ENCODE data around the gene USP4.
"Not testable (repeated sequence)": the region's sequence is repeated elsewhere in the genome, so short reads cannot be mapped to it uniquely, and the experiment has no call there.

The USP4 gene

DNA sequence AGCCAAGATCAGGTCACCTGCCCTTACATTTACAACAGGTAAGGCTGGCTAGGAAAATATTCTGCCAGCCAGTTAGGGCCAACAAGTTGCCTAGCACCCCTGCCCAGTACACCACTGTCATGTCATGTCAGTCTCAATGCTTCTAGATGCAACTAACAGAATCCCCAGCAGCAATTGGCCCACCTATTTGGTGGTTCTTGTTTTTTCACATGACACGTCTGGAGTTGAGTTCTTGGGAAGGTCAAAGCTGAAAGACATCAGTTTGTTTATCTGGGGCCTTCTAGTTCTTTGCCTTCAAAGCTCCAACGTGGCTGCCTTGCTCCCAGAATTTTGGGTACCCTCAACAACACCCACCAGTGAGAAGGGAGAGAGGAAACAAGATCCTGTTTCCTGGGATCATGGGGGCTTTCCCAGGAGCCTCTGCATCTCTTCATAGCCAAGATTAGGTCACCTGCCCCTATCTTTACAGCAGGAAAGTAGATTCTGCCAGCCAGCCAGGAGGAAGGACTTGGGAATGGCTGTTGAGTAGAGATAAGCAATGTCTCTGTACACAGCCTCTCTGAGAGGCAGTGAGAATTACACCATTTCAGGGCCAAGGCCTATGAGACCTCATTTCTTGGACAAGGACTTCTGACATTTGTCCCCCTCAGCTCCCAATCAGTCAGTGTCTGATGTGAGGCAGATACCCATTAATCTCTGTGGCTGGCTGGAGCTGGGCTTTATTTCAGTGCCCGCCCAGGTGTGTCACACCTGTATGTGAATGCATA, 9.7 kb upstream of the USP4 start:
- DNase-seq (ENCODE audit: low read depth in 2 of 2) = no peak

DNA sequence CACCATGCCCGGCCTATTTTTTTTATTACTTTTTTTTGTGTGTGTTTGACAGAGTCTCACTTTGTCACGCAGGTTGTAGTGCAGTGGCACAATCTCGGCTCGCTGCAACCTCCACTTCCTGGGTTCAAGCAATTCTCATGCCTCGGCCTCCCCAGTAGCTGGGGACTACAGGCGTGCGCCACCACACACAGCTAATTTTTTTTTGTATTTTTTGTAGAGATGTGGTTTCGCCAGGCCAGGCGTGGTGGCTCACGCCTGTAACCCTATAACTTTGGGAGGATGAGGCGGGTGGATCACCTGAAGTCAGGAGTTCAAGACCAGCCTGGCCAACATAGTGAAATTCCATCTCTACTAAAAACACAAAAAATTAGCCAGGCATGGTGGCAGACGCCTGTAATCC, 8.5 kb upstream of the USP4 start:
- DNase-seq (ENCODE audit: low read depth in 2 of 2) = not testable (repeated sequence)

DNA sequence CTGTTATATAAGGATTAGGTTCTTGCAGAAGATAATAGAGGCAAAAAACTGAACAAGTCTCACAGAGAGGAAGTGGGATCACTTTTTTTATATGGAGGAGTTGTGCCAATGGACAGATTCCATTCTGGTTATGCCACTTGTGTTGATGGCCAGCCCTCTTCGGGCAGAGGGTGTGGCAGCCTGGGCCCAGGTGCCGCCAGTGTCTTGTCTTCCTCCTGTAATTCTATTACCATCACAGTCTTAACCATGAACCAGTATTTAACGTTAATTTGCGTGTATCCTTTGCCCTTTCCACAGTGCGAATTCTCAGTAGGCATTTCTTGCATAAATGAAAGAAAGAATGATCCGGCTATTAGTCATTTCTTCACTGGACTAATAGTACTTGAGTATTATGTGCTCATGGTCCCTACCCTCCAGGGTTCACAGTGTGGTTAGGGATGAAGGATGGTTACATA, 7.0 kb upstream of the USP4 start:
- DNase-seq (ENCODE audit: low read depth in 2 of 2) = no peak

DNA sequence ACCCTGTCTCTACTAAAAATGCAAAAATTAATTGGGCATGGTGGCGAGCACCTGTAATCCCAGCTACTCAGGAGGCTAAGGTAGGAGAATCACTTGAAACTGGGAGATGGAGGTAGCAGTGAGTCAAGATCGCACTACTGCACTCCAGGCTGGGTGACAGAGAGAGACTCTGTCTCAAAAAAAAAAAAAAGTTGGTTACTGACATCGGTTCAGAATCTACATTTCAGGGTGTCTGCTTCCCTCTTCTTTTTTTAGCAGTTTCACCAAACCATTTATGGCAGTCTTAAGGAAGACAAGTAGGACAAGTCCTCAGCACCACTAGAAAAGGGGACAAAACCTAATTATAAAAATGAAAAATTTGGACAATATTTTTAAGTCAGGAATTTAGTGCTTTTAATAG, 3.3 kb upstream of the USP4 start:
- no peak for DNase-seq (ENCODE audit: low read depth in 2 of 2)

DNA sequence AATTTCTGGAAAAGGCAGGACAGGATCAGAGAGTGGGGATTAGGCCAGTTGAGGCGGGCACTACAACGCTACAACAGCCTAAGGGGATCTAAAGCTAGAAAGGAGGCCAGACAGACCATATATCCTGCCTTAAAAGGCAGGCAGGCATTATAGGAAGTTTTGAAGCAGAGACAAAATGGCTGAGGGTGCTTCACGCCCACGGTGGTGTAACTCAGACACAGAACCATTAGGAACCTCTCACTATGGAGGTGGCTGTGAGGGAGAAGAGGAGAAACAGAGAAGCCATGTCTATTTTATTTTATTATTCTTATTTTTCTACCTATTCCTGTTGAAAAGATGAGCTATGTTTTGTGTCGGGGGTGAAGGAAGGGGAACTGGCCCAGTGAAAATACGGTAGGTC, 2.1 kb upstream of the USP4 start:
- no peak for DNase-seq (ENCODE audit: low read depth in 2 of 2)

DNA sequence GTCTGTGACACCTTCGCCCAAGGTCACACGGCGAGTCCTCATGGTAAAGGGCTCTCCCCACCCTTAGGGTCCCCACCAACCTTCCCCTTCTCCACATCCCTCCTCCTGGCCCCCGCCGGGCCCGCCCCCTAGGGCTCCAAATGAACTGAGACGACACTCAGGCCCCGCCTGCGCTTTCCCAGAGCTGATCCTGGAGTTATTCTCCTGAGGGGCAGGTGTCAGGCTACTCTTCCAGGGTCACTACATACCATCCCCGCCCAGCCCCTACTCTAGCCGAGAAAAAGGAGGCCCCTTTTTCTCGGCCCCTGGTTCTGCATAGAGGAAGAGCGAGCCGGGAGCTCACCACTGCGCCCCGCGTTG, 292 bp downstream of the USP4 start:
- no peak for DNase-seq (ENCODE audit: low read depth in 2 of 2)

DNA sequence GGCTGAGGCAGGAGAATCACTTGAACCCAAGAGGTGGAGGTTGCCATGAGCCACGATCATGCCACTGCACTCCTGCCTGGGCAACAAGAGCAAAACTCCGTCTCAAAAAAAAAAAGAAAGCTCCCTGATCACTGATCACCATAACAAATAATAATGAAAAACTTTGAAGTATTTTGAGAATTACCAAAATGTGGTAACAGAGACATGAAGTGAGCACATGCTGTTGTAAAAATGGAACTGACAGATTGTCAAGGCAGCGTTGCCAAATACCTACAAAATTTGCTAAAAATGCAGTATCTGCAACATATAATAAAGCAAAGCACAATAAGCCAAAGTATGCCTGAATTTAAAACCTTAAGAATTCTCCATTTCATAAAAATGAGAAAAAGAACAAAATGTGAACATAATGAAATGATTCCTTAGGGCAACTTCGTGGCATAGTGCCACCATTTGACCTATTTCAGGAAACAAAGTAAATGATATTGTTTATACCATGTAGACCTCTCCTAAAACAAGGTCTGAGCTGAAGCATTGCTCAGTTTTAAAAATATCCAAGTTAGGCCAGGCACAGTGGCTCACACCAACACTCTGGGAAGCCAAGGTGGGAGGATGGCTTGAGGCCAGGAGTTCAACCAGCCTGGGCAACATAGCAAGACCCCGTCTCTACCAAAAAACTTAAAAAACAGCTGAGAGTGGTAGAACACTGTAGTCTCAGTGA, 5.8 kb downstream of the USP4 start:
- DNase-seq (ENCODE audit: low read depth in 2 of 2) = no peak

DNA sequence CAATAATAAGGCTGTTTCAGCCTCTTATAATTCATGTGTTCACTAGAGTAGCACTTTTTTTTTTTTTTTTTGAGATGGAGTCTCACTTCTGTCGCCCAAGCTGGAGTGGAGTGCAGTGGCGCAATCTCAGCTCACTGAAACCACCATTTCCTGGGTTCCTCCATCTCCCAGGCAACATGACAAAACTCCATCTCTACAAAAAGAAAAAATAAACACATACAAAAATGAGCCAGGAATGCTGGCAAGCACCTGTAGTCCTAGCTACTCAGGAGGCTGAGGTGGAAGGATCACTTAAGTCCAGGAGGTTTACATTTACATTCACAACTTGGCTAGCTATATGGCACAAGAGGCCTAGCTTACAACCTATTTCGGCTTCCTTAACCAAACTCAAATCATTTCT, 6.8 kb downstream of the USP4 start:
- DNase-seq (ENCODE audit: low read depth in 2 of 2) = no peak

DNA sequence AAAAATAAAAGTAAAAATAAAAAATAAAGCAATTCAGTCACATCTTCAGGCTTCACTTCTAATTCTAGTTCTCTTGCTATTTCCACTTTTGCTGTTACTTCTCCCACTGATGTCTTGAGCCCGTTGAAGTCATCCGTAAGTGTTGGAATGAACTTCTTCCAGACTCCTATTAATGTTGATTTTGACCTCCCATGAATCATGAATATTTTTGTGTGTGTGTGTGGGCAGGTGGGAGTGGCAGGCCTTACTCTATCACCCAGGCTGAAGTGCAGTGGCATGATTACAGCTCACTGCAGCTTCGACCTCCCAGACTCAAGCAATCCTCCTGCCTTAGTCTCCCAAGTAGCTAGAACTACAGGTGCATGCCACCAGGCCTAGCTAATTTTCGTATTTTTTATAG, 10.7 kb downstream of the USP4 start:
- DNase-seq (ENCODE audit: low read depth in 2 of 2) = no peak

DNA sequence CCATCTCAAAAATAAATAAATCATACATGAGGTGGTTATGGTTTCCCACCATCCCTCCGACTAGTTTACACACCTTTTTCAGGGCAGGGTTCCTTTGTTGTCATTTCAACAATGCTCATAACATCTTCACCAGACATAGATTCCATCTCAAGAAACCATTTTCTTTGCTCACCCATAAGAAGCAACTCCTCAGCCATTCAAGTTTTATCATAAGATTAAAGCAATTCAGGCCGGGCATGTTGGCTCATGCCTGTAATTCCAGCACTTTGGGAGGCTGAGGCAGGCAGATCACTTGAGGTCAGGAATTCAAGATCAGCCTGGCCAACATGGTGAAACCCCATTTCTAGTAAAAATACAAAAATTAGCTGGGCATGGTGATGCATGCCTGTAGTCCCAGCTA, 11.5 kb downstream of the USP4 start:
- not testable (repeated sequence) for DNase-seq (ENCODE audit: low read depth in 2 of 2)

DNA sequence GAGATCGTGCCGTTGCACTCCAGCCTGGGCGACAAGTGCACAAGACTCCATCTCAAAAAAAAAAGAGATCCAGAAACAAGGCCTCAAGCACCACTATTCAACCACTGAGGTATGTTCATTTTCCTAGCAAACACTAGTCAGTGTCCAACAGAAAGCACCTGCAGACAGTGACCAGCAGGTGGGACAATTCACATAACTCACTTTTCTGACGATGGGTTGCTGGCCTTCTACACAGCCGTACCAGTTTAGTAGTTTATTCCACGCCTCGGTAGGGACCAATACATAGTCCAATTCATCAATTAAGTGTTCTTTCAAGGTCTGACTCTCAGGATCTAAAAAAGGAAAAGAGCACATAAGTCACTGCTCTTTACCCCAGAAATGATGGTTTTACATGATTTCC, 12.4 kb downstream of the USP4 start:
- DNase-seq (ENCODE audit: low read depth in 2 of 2) = no peak

DNA sequence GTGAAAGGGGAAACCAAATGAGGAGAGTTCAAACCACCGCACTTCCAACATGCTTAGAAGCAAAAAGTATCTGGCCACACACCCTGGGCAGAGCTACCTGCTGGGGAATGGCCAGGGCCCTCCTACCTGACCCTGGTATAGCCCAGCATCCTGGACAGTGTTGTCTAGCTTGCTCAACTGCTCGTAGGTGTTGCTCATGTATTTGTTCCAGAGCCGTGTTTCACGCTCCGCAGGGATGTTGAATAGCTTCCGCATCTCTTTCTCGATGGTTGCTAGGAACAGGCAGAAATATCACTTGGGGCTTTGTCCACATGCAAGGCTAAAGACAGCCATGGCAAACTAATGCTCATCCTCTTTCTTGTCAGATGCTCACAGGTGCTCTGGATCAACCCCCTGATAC, 15.1 kb downstream of the USP4 start:
- DNase-seq (ENCODE audit: low read depth in 2 of 2) = no peak

DNA sequence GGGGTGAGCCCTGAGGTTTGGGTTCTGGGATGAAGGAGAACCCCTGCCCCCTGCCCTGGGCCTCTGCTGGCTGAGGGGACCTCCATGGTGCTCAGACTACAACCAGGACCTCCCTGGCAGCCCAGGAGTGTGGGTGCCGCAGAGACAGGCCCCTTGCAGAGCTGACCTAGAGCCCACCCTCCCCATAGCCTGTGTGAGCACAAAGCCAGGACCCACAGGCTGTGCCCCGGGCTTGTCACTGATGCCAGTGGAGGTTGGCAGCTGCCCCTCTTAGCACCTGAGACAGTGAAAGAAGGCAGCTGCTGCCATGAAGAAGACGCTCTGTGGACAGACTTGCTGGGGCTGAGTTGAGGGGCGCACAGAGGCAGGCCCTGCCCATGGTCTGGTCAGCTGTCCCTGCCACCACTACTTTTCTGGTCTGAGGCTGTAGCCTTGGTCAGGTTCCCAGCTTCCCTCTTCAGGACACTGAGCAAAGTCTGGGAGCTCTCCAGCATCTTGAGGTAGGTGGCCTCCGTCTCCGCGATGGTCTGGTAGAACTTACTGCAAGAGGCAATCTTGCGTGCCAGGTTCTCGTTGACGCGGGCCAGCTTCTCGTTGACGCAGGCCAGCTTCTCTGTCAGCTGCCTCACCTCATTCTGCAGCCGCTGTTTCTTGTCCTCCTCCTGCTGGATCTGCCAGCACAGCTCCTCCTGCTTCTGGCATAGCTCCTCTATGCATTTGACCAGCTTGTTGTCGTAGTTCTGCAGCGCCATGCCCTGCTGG, 23.0 kb downstream of the USP4 start:
- no peak for DNase-seq (ENCODE audit: low read depth in 2 of 2)

DNA sequence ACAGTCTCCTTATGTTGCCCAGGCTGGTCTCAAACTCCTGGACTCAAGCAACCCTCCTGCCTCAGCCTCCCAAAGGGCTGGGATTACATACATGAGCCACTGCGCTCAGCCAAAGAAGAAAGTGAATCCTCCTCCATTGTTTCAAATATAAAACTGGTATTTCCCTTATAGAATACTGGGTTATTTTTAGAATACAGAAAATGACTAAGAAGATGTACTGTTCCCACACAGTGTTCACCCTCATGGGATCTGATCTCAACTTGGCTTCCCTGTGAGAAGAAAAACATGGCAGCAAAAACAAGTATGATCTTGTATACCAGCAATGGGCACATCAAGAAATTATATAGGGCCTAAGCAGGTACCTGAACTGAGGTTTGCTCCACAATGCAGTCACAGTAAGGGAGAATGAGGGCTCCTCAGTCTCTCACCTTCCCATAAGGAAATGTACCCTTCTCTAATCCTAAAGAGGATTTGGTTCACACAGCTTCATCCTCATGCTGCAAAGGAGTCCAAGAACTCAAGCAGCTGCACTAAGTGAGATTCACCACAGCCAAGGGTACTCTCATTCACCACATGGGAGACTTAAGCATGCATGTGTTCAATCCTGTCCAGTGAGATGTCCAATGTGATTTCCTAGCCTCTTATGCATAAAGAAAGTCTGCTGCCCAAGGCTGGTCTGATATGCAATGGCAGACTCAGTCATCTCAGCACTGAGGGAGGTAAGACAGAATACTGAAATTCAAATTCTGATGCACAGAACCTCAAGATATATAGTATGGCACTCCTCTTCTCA, 25.8 kb downstream of the USP4 start:
- DNase-seq (ENCODE audit: low read depth in 2 of 2) = no peak

DNA sequence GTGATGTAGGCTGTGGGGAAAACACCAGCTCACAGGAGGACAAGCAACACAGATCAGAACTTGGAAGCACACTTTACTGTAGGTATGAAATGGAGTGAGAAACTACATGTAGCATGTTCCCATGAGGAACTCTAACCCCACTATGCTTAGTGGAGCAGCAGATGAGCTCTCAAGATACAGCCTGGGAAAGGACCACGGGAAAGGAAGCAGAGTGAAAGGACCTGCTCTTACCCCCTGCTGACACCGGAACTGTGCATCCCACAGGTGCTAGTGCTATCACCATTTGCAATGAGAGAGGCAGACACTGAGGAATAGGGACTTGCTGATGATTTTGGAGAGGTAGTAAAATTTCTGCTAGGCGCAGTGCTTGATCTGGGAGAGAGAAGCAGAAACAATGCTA, 28.6 kb downstream of the USP4 start:
- DNase-seq (ENCODE audit: low read depth in 2 of 2) = no peak

DNA sequence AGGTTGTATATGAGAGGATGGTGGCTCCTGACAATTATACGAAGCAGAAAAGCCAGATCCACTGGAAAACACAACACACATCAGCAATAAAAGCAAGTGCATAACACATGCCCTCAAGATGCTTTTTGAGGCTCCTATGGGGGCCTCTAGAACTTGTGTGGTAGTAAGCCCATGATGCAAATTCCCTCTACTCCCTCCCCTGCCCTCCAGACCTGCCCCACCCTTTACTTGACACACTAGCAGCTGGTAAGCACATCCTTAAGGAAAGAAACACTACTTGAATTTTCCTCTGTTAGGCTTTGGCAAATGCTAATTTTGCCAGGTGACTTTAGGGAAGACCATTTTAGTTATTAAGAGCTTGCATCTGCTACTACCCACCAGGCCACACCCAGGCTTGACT, 29.2 kb downstream of the USP4 start:
- no peak for DNase-seq (ENCODE audit: low read depth in 2 of 2)

DNA sequence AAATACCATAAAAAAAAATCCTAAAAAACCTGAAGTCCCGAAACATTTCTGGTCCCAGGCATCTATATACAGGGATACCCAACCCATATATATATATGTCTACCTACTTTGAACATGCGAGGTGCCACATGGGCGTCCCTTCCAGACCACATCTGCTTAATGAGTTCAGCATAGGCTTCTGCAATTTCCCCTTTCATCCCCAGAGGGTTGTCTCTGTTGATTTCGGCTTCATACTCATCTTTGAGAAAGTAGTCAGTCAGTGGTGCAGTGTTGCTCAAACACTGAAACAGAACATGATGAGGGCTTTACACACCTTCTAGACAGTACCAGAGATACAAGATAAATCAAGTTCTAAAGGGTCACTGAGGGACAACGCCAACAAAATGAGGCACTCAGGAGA, 34.2 kb downstream of the USP4 start:
- DNase-seq (ENCODE audit: low read depth in 2 of 2) = no peak

DNA sequence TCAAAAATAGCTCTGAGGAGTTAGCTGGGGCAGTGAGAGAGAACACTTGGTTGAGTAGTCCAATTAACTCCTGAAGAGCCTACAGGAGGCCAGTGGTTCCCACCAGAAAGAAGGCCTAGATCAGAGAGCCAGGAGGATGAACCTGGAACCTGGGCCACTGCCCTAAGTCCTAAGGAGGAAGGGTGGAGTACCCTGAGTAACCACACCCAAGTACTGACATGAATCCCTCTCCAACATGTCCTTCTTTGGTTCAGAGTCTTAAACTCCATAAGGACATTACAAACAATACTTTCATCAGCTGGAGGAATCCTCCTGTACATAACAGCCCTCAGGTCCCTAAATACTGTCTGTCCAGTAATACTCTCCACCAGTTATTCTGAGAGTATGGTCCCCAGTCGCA, 37.2 kb downstream of the USP4 start:
- no peak for DNase-seq (ENCODE audit: low read depth in 2 of 2)

DNA sequence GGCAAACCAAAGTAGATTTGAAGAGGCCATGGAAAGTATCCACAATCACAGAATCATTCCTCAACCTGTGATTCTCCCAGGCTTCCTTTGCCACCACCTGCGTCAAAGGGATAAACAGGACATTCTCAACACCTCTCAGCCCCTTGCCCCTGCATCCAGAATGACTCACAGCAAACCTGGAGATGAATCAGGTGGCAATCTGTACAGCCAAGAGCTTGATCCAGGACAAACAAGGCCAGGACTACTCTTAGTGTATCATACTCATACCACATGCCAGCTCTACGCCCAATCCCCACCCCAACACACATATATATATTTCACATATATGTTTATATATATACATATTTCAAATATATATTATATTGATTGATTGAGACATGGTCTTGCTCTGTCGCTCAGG, 39.3 kb downstream of the USP4 start:
- DNase-seq (ENCODE audit: low read depth in 2 of 2) = no peak

DNA sequence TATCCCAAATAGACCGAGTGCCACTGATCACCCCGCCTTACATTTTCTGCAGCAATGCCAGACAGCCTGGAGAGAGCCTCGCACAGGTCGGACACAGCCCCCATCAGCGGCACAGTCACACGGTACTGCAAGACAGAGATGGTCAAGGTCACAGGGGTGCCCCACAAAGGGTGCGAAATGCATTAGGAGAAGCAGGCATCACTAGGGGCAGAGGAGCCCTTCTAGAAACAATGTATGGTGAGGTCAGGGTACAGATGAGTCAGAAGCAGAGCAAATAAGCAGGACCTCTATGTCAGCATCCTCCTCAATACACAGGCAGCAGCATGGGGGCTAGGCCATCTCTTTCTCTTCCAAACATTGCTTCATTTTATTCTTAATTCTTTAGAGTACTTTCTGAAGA, 41.3 kb downstream of the USP4 start:
- no peak for DNase-seq (ENCODE audit: low read depth in 2 of 2)

DNA sequence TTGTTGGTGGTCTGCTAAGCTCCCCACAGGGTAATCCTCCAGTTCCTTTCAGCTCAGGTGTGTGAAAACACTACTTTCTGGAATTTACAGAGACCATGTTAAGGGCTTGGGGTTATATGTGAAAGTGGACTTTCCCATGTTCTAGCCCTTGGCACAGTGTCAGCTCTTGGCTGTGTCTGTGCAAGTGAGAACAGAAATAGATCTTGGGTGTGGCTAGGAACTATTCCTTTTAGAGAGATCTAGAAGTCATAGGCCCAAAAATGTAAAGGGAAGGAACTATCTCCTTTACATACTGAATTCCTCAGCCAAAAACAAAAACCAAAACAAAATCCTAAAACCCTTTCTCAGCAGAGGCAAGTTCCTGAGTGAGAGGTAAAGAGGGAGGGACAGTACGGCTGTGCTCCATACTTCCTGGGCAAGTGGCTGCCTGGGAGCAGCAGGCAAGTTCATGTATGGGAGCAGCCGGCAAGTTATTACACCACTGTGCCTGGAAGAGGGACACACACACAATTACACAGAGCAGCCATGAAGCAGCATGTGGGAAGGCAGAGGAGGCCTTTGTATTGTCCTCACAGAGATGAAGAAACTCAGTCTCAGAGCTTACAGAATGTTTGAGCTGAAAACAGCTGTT, 43.0 kb downstream of the USP4 start:
- no peak for DNase-seq (ENCODE audit: low read depth in 2 of 2)

All from stimulated activated CD4-positive, alpha-beta T cell treated with anti-CD3 and anti-CD28 coated beads, Interleukin-1b, Interleukin-23, amount 100 ng/mL, for 1 hour (primary cell).